Measurements from ENCODE around the gene LSMEM2. TPM values are rescaled to one million over a fixed set of nuclear protein-coding genes. Genes with fewer than 3 reads are reported as not detected.

The LSMEM2 gene
- total RNA-seq, 3 donors from 2014 or later (not counting 1 experiment from before 2014, with no cell fraction given): not detected

DNA sequence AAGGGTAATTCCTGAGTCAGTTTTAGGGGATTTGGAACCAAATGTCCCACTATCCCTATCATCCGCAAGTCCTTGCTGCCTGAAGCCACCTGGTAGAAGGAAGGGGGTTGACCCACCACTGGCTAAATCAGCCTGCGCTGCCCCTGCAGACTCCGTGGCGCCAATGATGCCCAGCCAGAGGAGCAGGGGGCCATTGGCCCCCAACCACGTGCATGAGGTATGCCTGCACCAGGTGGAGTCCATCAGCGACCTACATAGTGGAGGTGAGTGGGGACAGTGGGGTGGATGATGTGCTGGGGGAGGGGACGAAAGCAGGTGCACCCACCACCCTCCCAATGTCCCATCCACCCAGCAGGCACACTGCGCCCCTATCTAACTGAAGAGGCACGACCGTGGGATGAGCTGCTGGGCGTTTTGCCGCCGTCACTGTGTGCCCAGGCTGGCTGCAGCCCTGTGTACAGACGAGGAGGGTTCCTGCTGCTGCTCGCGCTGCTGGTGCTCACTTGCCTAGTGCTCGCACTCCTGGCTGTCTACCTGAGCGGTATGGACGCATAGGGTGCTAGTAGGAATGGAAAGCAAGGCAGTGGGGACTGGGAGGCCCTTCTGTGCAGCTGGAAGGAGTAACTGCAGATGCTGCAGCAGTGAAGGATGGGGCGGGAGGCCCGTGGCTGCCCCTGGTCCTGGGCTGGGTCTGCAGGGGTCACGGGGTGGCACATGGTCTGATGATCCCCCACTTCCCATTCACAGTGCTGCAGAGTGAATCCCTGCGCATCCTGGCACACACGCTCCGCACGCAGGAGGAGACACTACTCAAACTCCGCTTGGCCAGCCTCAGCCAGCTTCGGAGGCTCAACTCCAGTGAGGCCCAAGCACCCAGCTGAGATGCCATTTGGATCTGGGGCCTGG, 7.7 kb downstream of the LSMEM2 start:
- intact Hi-C loops (cut with micrococcal nuclease): no loop called here
- peaks cover 23% of the 10 kb centered on the region for H3K36me3 ChIP-seq (ENCODE audit: control insufficient read depth, insufficient read depth, low read length)
- H3K27ac Mint-ChIP-seq: no peak overlapping the region

DNA sequence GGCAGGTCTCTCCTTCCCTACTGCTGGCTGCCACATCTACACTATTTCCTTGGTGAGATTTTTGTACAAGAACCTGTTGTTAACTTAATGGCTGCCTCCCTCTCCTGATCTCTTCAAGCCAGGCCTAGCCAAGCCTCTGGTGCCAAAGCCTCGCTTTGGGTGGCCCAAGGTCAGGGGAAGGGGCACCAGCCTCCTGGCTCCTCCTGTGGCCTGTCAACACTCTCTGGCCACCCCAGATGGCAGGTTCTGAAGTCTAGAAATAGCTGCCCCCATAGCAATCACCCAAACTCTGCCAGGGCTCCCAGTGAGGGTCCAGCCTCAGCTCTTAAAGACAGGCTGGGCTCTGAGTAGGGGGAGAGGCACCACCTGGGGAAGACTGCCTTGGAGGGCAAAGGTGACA, 8.4 kb downstream of the LSMEM2 start:
- Mint-ChIP-seq H3K27ac (no peak overlapping the region), H3K27me3 (ENCODE audit: low read depth in 2 of 2) (no peaks in the 10 kb centered on the region), H3K4me3 (no peak overlapping the region), H3K4me1 (peaks cover 6 to 10% of the 10 kb centered on the region in 2 donors), H3K9me3 (no peaks in the 10 kb centered on the region), H3K36me3 (no peaks in the 10 kb centered on the region)
- peaks cover 11% of the 10 kb centered on the region for H3K4me1 ChIP-seq (ENCODE audit: control insufficient read depth, insufficient read depth, low read length)
- H3K9me3 ChIP-seq (ENCODE audit: control insufficient read depth, insufficient read depth, low read length): no peaks in the 10 kb centered on the region
- H3K36me3 ChIP-seq (ENCODE audit: control insufficient read depth, insufficient read depth, low read length): peaks cover 23% of the 10 kb centered on the region
- TF ChIP-seq, protein P1, sequence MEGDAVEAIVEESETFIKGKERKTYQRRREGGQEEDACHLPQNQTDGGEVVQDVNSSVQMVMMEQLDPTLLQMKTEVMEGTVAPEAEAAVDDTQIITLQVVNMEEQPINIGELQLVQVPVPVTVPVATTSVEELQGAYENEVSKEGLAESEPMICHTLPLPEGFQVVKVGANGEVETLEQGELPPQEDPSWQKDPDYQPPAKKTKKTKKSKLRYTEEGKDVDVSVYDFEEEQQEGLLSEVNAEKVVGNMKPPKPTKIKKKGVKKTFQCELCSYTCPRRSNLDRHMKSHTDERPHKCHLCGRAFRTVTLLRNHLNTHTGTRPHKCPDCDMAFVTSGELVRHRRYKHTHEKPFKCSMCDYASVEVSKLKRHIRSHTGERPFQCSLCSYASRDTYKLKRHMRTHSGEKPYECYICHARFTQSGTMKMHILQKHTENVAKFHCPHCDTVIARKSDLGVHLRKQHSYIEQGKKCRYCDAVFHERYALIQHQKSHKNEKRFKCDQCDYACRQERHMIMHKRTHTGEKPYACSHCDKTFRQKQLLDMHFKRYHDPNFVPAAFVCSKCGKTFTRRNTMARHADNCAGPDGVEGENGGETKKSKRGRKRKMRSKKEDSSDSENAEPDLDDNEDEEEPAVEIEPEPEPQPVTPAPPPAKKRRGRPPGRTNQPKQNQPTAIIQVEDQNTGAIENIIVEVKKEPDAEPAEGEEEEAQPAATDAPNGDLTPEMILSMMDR (IDR thresholded peaks at IDR 0.05): no peak
- intact Hi-C loops (cut with micrococcal nuclease): no loop called here
- no peak overlapping the region for H3K27ac ChIP-seq (ENCODE audit: low read length)
- no peak for ATAC-seq
- 92% methylated on average over 1 of the region's 1 CpG for WGBS (ENCODE audit: insufficient coverage)
- DNase-seq: no peak
- no peak overlapping the region for H3K4me3 ChIP-seq (ENCODE audit: low read length)
- H3K27me3 ChIP-seq (ENCODE audit: control insufficient read depth, insufficient read depth, low read length): no peaks in the 10 kb centered on the region

More for the DNA sequence above, 7.7 kb downstream of the LSMEM2 start:
- WGBS (ENCODE audit: insufficient coverage): 94% methylated on average over 27 of the region's 28 CpGs
- Histone ChIP-seq H3K27ac (ENCODE audit: low read length) (no peak overlapping the region), H3K9me3 (ENCODE audit: control insufficient read depth, insufficient read depth, low read length) (no peaks in the 10 kb centered on the region), H3K27me3 (ENCODE audit: control insufficient read depth, insufficient read depth, low read length) (no peaks in the 10 kb centered on the region), H3K4me3 (ENCODE audit: low read length) (no peak overlapping the region), H3K4me1 (ENCODE audit: control insufficient read depth, insufficient read depth, low read length) (peaks cover 6% of the 10 kb centered on the region)
- no peak for DNase-seq
- no peaks in the 10 kb centered on the region for H3K9me3 Mint-ChIP-seq
- TF ChIP-seq, protein P1 (IDR thresholded peaks at IDR 0.05): no peak
- ATAC-seq: no peak
- H3K36me3 Mint-ChIP-seq: no peaks in the 10 kb centered on the region
- no peaks in the 10 kb centered on the region for H3K27me3 Mint-ChIP-seq (ENCODE audit: low read depth in 2 of 2)
- no peak overlapping the region for H3K4me3 Mint-ChIP-seq
- peaks cover 5 to 6% of the 10 kb centered on the region in 2 donors for H3K4me1 Mint-ChIP-seq

DNA sequence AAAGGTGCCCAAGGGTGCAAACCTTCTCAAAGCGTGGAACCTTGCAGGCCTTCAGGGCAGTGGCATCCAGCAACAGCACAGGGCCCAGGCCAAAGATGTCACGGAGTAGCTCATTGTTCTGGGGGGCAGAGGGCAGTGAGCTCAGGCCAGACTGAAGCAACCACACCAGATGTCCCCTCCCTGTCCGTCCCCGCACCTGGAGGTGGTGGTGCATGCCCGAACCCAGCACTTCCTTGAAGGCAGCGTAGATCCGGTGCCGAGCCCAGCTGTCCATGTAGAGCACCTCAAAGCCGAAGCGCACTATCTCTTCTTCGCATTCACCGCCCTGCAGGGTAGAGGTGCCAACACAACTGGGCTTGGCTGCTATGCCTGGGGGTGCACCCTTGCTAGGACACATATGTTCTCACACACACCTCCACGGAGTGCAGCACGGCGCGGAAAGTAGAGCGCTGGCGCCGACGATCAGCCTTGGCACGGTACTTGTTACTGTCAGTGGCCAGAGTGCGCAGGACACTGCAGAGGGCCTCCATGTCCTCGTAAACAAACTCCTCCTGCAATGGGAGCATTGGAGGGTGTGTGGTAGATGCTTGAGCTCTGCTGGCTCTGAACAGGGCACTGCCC, 9.6 kb downstream of the LSMEM2 start:
- Mint-ChIP-seq H3K4me3 (no peak overlapping the region), H3K27ac (no peak overlapping the region), H3K27me3 (ENCODE audit: low read depth in 2 of 2) (no peaks in the 10 kb centered on the region), H3K36me3 (no peaks in the 10 kb centered on the region), H3K9me3 (no peaks in the 10 kb centered on the region), H3K4me1 (peaks cover 15 to 18% of the 10 kb centered on the region in 2 donors)
- Histone ChIP-seq H3K36me3 (ENCODE audit: control insufficient read depth, insufficient read depth, low read length) (peaks cover 23% of the 10 kb centered on the region), H3K27ac (ENCODE audit: low read length) (no peak overlapping the region), H3K4me1 (ENCODE audit: control insufficient read depth, insufficient read depth, low read length) (peaks cover 18% of the 10 kb centered on the region), H3K9me3 (ENCODE audit: control insufficient read depth, insufficient read depth, low read length) (no peaks in the 10 kb centered on the region), H3K27me3 (ENCODE audit: control insufficient read depth, insufficient read depth, low read length) (no peaks in the 10 kb centered on the region), H3K4me3 (ENCODE audit: low read length) (no peak overlapping the region)
- intact Hi-C loops (cut with micrococcal nuclease): no loop called here
- no peak for ATAC-seq
- TF ChIP-seq, protein P1 (IDR thresholded peaks at IDR 0.05): no peak
- WGBS (ENCODE audit: insufficient coverage): 97% methylated on average over 23 of the region's 23 CpGs
- no peak for DNase-seq

Measured in natural killer cell (primary cell).